Measurements from ENCODE around the gene KHK.

- TF ChIP-seq POLR2A (IDR thresholded peaks at IDR 0.05) (no peak), CTCF (IDR thresholded peaks at IDR 0.05) (no peak)
These were observed 9.4 kb downstream of the KHK start for GRCh38 chr2:27095745-27096651.

Measured in prostate gland (tissue), 2 donors.